K562 (cell line): ENCODE measurements around the gene ILK. TPM values are rescaled to one million over a fixed set of nuclear protein-coding genes. Genes with fewer than 3 reads are reported as not detected.
A peak's percentile ranks its signal among the peaks of the same experiment; 100 is the strongest.

ENCODE experiments used
- ATF1 ChIP-seq, 2 experiments: fragments of 450-650 bp in 1 of 2; IDR thresholded peaks; 2 replicates each; pipeline ENCODE4 v1.6.1; 2016; ENCODE audit warnings: missing compliant biosample characterization in 1 of 2, missing genetic modification characterization in 1 of 2
- BCLAF1 ChIP-seq, 2 experiments: fragments of 450-650 bp in 1 of 2; IDR thresholded peaks; 2 replicates each; pipeline ENCODE4 v1.6.1; 2011 to 2017; ENCODE audit warnings: low read depth in 2 of 2, antibody characterized with exemption in 1 of 2, borderline replicate concordance in 1 of 2, low read length in 1 of 2, mild to moderate bottlenecking in 1 of 2, mixed read lengths in 1 of 2; ENCODE audit not compliant: control insufficient read depth in 1 of 2
- ELF1 ChIP-seq: fragments of 200-800 bp; sonication (Bioruptor generic); IDR thresholded peaks from 2 replicates; pipeline ENCODE4 v1.6.1; 2016; ENCODE audit warnings: missing genetic modification characterization, missing compliant biosample characterization
- EWSR1 ChIP-seq: fragments of 450-650 bp; IDR thresholded peaks from 2 replicates; pipeline ENCODE4 v1.6.1; 2018; ENCODE audit warnings: borderline replicate concordance, mild to moderate bottlenecking, low read depth, moderate library complexity; ENCODE audit not compliant: partially characterized antibody
- GTF2F1 ChIP-seq: IDR thresholded peaks from 2 replicates; pipeline ENCODE4 v1.6.1; 2011; ENCODE audit warnings: low read depth, low read length, improper control_type of control experiment
- HCFC1 ChIP-seq: IDR thresholded peaks from 2 replicates; pipeline ENCODE4 v1.6.1; 2012; ENCODE audit warnings: low read depth, low read length, improper control_type of control experiment
- KLF10 ChIP-seq: fragments of 250-450 bp; sonication (Bioruptor Pico); IDR thresholded peaks from 2 replicates; pipeline ENCODE4 v1.6.1; 2021; ENCODE audit warnings: matching md5 sums
- L3MBTL2 ChIP-seq: fragments of 450-650 bp; IDR thresholded peaks from 2 replicates; pipeline ENCODE4 v1.6.1; 2016; ENCODE audit warnings: mild to moderate bottlenecking, moderate library complexity
- NFE2L1 ChIP-seq: fragments of 450-650 bp; IDR thresholded peaks from 2 replicates; pipeline ENCODE4 v1.6.1; 2016; ENCODE audit warnings: missing genetic modification characterization, low read depth, mild to moderate bottlenecking, missing compliant biosample characterization, moderate library complexity, borderline replicate concordance
- NFXL1 ChIP-seq: fragments of 450-650 bp; formaldehyde crosslinking; IDR thresholded peaks from 2 replicates; pipeline ENCODE4 v1.4.0; 2021; ENCODE audit warnings: mild to moderate bottlenecking
- RBFOX2 ChIP-seq: fragments of 200-400 bp; formaldehyde crosslinking; IDR thresholded peaks from 2 replicates; pipeline ENCODE4 v1.6.1; 2017; ENCODE audit warnings: low read depth, mild to moderate bottlenecking, low read length, moderate library complexity
- REST ChIP-seq, 2 experiments: fragments of 450-650 bp; formaldehyde crosslinking in 1 of 2; IDR thresholded peaks; 2 replicates each; pipeline versions ENCODE4 v1.4.0 to v1.6.1; 2014 to 2020; ENCODE audit warnings: mild to moderate bottlenecking in 2 of 2, borderline replicate concordance in 1 of 2, low read depth in 1 of 2
- SIN3B ChIP-seq: fragments of 450-650 bp; IDR thresholded peaks from 2 replicates; pipeline ENCODE4 v1.6.1; 2017; ENCODE audit warnings: low read depth, mild to moderate bottlenecking, moderate library complexity
- ZNF121 ChIP-seq: sonication (generic); formaldehyde crosslinking; conservative IDR thresholded peaks from 2 replicates; pipeline ENCODE4 v1.8.0; 2022; ENCODE audit warnings: missing genetic modification reagents
- ZNF174 ChIP-seq: fragments of 250-450 bp; sonication (Bioruptor Pico); IDR thresholded peaks from 2 replicates; pipeline ENCODE4 v1.4.0; 2020; ENCODE audit warnings: mild to moderate bottlenecking
- ZNF253 ChIP-seq: fragments of 250-450 bp; sonication (Bioruptor Pico); conservative IDR thresholded peaks from 2 replicates; pipeline ENCODE4 v1.6.1; 2021; ENCODE audit warnings: mild to moderate bottlenecking
- ZNF57 ChIP-seq: fragments of 450-650 bp; formaldehyde crosslinking; IDR thresholded peaks from 2 replicates; pipeline ENCODE4 v1.4.0; 2020; ENCODE audit warnings: mild to moderate bottlenecking, moderate library complexity
- polyA plus RNA-seq, 8 experiments: library from polyadenylated mRNA; depleted of rRNA in 4 of 8; stranded (reverse) in 5 of 8; unstranded in 3 of 8; fragments of >200 nt; fragmentation: Nextera tagmentation in 2 of 8; fragmentation: Illumina TruSeq in 1 of 8; extraction: Ambion mirVana in 2 of 8; extraction: Trizol in 1 of 8; gene quantifications; 2 replicates each; pipeline versions ENCODE4 v1.2.1 to v1.2.3, GENCODE V29; 2011 to 2014; ENCODE audit warnings: inconsistent platforms in 1 of 8, missing spikeins in 1 of 8
- total RNA-seq, 7 experiments: library from RNA; depleted of rRNA in 6 of 7; stranded (reverse); fragments of >200 nt in 6 of 7; fragmentation: Illumina TruSeq in 2 of 7; extraction: Trizol in 2 of 7; gene quantifications; 2 replicates each; pipeline versions ENCODE4 v1.2.1 to v1.2.3, GENCODE V29; 2011 to 2021; ENCODE audit warnings: low replicate concordance in 1 of 7

Gene ILK
- total and polyA plus RNA-seq, 9 of the 15 experiments (the other 6 are each of a cell fraction or from before 2014, with no cell fraction given), result 43.3 to 95.9 (median 58.9) TPM

GRCh38 chr11:6603287-6604080 is at the start of gene ILK, which contains the start of gene RRP8 (continued):
- TF ChIP-seq BCLAF1 (IDR thresholded peaks at IDR 0.05; ENCODE audit: borderline replicate concordance in 1 of 2, control insufficient read depth in 1 of 2, low read depth in 2 of 2, low read length in 1 of 2), result no peak
- TF ChIP-seq RBFOX2, result peak; percentile 87
- peak; percentile 78 for TF ChIP-seq HCFC1
- TF ChIP-seq ELF1 (tag), result peak; percentile 94
- TF ChIP-seq REST (IDR thresholded peaks at IDR 0.05; ENCODE audit: borderline replicate concordance), result peak; percentile 55
- TF ChIP-seq REST (CRISPR knock-in tag; IDR thresholded peaks at IDR 0.05; ENCODE audit: low read depth), result no peak
- TF ChIP-seq ZNF121, result no peak
- TF ChIP-seq ZNF253 (CRISPR knock-in tag), result no peak
- TF ChIP-seq ATF1 (CRISPR knock-in tag; IDR thresholded peaks at IDR 0.05), result no peak
- peak; percentile 66; the same call in 1 of the 2 replicates for TF ChIP-seq ATF1 (tag; IDR thresholded peaks at IDR 0.05)
- TF ChIP-seq NFE2L1 (tag), result no peak
- no peak for TF ChIP-seq ZNF174
- no peak for TF ChIP-seq NFXL1
- peak; percentile 84 for TF ChIP-seq L3MBTL2
- TF ChIP-seq EWSR1, result no peak
- no peak for TF ChIP-seq GTF2F1
- peak; percentile 74; the same call in 1 of the 2 replicates for TF ChIP-seq SIN3B
- TF ChIP-seq KLF10 (CRISPR knock-in tag), result no peak
- TF ChIP-seq ZNF57 (CRISPR knock-in tag), result no peak
